D721Med (cell line): ENCODE measurements around the gene SRBD1.

ENCODE experiments used
- DNase-seq: peaks from one replicate; pipeline ENCODE4 v3.0.0; 2011; ENCODE audit warnings: low spot score; ENCODE audit not compliant: insufficient read length
- FAIRE-seq: peaks from 2 replicates; lab custom pipeline; 2011; peaks lifted over from hg19 to GRCh38; lab: Jason Lieb, UNC
- CTCF ChIP-seq: IDR thresholded peaks from 2 replicates; pipeline ENCODE4 v1.5.1; 2012; ENCODE audit warnings: mild to moderate bottlenecking, control low read depth; ENCODE audit not compliant: insufficient read depth; ENCODE audit errors: missing control alignments

SRBD1 gene

DNA sequence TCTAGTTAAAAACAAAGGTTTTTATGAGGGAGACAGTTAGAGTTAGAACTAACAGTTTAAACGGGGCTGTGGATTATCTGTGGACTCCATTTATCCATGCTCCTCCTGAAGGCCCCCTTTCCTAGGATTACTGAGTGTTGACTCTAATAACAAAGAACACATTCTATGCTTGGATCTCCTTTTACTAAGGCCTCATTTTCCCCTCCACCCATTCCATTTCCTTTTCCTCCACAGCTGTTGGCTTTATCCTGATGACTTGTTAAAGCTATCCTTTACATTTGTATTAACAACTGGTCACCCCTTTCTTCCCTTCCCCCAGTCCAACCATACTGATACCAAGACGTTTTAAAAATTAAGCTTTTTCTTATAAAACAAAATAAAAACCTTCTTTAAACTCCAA lies 220.6 kb downstream of the SRBD1 start:
- no peak for TF ChIP-seq CTCF
- FAIRE-seq: no peak

DNA sequence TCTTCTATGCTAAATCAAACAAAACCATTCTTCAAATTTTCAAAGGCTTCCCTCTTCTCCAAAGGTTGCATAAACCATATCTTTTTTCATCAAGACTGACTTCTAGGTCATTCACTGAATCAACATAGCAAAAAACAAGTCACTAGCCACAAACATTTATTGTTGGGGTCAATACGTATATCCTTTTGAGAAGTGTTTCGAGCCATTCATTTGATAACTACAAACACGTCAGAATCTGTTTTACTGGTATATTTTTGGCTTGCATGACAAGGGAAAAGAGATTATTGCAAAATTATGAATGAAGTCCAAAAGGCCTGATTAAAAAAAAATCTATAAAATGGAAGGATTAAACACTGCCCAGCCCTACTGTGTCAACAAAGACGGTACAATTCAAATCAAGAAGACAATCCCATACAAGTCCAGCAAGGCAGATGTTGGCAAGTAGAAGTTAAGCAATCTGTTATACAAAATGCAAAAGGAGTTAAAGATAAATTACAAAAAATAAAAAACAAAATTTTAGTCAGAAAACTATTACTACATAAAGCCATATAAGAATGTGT lies 222.4 kb downstream of the SRBD1 start:
- FAIRE-seq (no peak), DNase-seq (no peak)
- no peak for TF ChIP-seq CTCF

More for the DNA sequence above, 220.6 kb downstream of the SRBD1 start:
- DNase-seq: no peak

DNA sequence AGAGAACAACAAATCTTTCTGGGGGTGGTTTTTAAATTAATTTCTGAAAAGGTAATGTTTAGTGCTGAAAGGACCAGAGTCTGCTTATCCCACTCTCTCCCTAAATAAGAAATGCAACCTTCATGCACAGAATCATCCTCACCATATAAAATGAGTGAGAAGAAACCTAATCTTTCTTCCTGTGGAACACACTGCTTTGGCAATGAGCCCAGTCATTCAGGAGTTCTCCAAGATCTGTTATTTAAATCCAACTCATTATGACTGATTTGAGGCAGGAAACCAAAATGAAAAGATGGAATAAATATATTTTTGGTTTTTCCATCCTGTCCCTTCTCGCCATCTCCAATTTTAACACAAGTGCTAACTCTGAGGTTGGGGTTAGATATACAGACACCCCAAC lies 228.3 kb downstream of the SRBD1 start:
- FAIRE-seq (no peak), DNase-seq (no peak)
- TF ChIP-seq CTCF: no peak

GRCh38 chr2:45380131-45380836 lies 230.8 kb downstream of the SRBD1 start:
- FAIRE-seq: no peak
- DNase-seq: no peak
- TF ChIP-seq CTCF: no peak

DNA sequence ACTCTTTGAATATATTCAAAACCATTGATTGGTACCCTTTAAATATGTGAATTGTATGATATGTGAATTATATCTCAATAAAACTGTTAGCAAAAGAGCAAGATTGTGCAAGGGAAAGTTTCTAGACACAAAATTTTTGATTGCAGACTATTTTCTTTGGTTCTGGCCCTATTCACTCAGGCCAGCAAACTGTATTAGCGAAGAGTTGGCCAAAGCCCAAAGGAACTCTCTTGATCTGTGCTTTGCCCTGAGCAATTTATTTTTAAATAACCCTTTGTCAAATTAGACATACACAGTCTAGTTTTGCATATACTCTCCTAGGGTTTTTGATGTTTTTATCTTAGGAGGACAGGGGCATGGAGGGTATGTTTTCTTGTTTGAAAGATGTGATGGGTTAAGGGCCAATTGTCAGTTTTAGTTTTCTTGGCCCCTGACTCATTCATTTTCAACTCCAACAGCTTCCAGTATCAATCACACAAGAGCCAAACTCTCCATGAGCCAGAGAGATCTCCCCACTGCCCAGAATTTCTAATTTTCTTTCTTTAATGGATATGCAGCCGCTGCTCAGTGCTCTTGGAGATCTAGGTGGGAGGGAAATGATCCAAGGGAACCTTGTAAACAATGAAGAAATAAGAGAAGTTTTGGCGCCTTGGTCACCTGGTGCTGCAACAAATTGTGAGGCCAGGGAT lies 231.5 kb downstream of the SRBD1 start:
- no peak for FAIRE-seq
- no peak for TF ChIP-seq CTCF
- no peak for DNase-seq

DNA sequence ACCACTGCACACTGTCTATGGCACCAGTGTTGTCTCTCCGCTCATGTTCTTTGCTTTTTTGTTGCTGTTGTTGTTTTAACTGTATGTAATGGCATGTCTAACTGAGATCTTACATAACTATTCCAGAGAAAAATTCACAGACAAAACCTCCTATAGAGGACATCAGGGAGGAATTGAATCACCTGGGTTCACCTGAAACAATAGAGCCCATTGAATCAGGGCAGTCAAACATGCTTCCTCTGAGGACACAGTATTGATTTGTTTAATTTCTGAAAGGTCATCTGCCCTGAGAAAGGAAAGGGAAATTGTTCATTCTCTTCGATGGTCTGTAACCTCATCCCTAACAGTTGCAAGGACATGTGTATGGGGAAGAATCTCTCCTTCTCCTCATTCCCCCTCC lies 237.5 kb downstream of the SRBD1 start:
- DNase-seq (no peak), FAIRE-seq (no peak)
- TF ChIP-seq CTCF: no peak

- TF ChIP-seq CTCF: no peak
- FAIRE-seq: no peak
- no peak for DNase-seq
Measured at GRCh38 chr2:45370369-45370768, 240.7 kb downstream of the SRBD1 start.
